PFSK-1 (cell line): ENCODE measurements around the gene CATSPERZ.

Experiments
- POLR2AphosphoS5 ChIP-seq: IDR thresholded peaks from 2 replicates; pipeline ENCODE4 v1.6.1; 2012; ENCODE audit warnings: low read depth, mild to moderate bottlenecking, control low read depth, low read length, moderate library complexity
- REST ChIP-seq, 2 experiments: IDR thresholded peaks; 2 replicates each; pipeline versions ENCODE4 v1.6.1 to v1.8.0; 2011 to 2012; ENCODE audit warnings: low read depth in 2 of 2, low read length in 2 of 2, control low read depth in 1 of 2, inconsistent platforms in 1 of 2, mild to moderate bottlenecking in 1 of 2, moderate library complexity in 1 of 2; ENCODE audit not compliant: insufficient read depth in 1 of 2
- SIN3A ChIP-seq: IDR thresholded peaks from 2 replicates; pipeline ENCODE4 v1.6.1; 2012; ENCODE audit warnings: mild to moderate bottlenecking, low read length, moderate library complexity, borderline replicate concordance; ENCODE audit not compliant: insufficient read depth

GRCh38 chr11:64251753-64252002, 48.5 kb upstream of the CATSPERZ start:
- TF ChIP-seq REST (IDR thresholded peaks at IDR 0.05; ENCODE audit: insufficient read depth in 1 of 2, low read depth in 2 of 2, low read length in 2 of 2) (no peak), SIN3A (0 out of 2 replicates have a peak, but pooled peaks have one; percentile 0), POLR2AphosphoS5 (no peak)
